Activated T-helper 17 cell treated with anti-CD3 and anti-CD28 coated beads, Interleukin-2, amount 50 U/mL, for 72 hours (primary cell): ENCODE data around the gene PSMD3. TPM values are rescaled to one million over a fixed set of nuclear protein-coding genes. Genes with fewer than 3 reads are reported as not detected.

Experiments
- ATAC-seq: fragments of 150-1000 bp; cut with Tn5 transposase; replicated peaks from 2 replicates; pipeline ENCODE4 v1.10.0; 2021; ENCODE audit warnings: mild to moderate bottlenecking, moderate library complexity
- H3K27ac Mint-ChIP-seq: one replicate; pipeline ENCODE4 v1.8.0; 2022; ENCODE audit warnings: mixed read lengths
- H3K27me3 Mint-ChIP-seq: one replicate; pipeline ENCODE4 v1.8.0; 2022; ENCODE audit warnings: mixed read lengths
- H3K36me3 Mint-ChIP-seq: one replicate; pipeline ENCODE4 v1.8.0; 2022; ENCODE audit warnings: low read depth, mild to moderate bottlenecking, mixed read lengths
- H3K4me1 Mint-ChIP-seq: one replicate; pipeline ENCODE4 v1.8.0; 2022; ENCODE audit warnings: mixed read lengths
- H3K4me3 Mint-ChIP-seq: one replicate; pipeline ENCODE4 v1.8.0; 2022; ENCODE audit warnings: mild to moderate bottlenecking, mixed read lengths
- H3K9me3 Mint-ChIP-seq: one replicate; pipeline ENCODE4 v1.8.0; 2022; ENCODE audit warnings: mixed read lengths
- total RNA-seq, 2 donors: library from RNA; stranded (reverse); gene quantifications; one replicate each; pipeline ENCODE4 v1.2.3, GENCODE V29; 2022

Gene PSMD3
- total RNA-seq, 2 donors from 2014 or later: 97.6 to 159 TPM

- Mint-ChIP-seq H3K36me3 (peaks cover 32% of the 10 kb centered on the region), H3K4me1 (peaks cover 4% of the 10 kb centered on the region), H3K27me3 (no peaks in the 10 kb centered on the region), H3K9me3 (no peaks in the 10 kb centered on the region), H3K27ac (no peak overlapping the region), H3K4me3 (no peak overlapping the region)
- ATAC-seq: no peak
Measured at GRCh38 chr17:40017422-40018080, 36.9 kb downstream of the PSMD3 start.

- peaks cover 36% of the 10 kb centered on the region for H3K36me3 Mint-ChIP-seq
- H3K27me3 Mint-ChIP-seq: no peaks in the 10 kb centered on the region
- peaks cover 4% of the 10 kb centered on the region for H3K4me1 Mint-ChIP-seq
- H3K9me3 Mint-ChIP-seq: no peaks in the 10 kb centered on the region
- no peak for ATAC-seq
- H3K27ac Mint-ChIP-seq: peak overlapping the region; percentile 48
- no peak overlapping the region for H3K4me3 Mint-ChIP-seq
Measured at GRCh38 chr17:40018211-40019121, 37.9 kb downstream of the PSMD3 start.

- Mint-ChIP-seq H3K9me3 (no peaks in the 10 kb centered on the region), H3K36me3 (peaks cover 44% of the 10 kb centered on the region), H3K4me3 (no peak overlapping the region), H3K27ac (peak overlapping the region; percentile 48), H3K27me3 (no peaks in the 10 kb centered on the region), H3K4me1 (peaks cover 4% of the 10 kb centered on the region)
- no peak for ATAC-seq
Measured at GRCh38 chr17:40019140-40019991, 38.8 kb downstream of the PSMD3 start.

GRCh38 chr17:40020146-40020545, 39.5 kb downstream of the PSMD3 start:
- no peaks in the 10 kb centered on the region for H3K27me3 Mint-ChIP-seq

GRCh38 chr17:40021451-40021971, 40.9 kb downstream of the PSMD3 start:
- H3K9me3 Mint-ChIP-seq: no peaks in the 10 kb centered on the region
- H3K4me3 Mint-ChIP-seq: no peak overlapping the region
- H3K36me3 Mint-ChIP-seq: peaks cover 63% of the 10 kb centered on the region
- peak overlapping the region; percentile 75 for H3K27ac Mint-ChIP-seq
- peaks cover 18% of the 10 kb centered on the region for H3K4me1 Mint-ChIP-seq
- no peaks in the 10 kb centered on the region for H3K27me3 Mint-ChIP-seq
- ATAC-seq: no peak

More at GRCh38 chr17:40020146-40020545, 39.5 kb downstream of the PSMD3 start:
- ATAC-seq: no peak
- no peak overlapping the region for H3K4me3 Mint-ChIP-seq
- H3K4me1 Mint-ChIP-seq: peaks cover 5% of the 10 kb centered on the region
- no peak overlapping the region for H3K27ac Mint-ChIP-seq
- H3K9me3 Mint-ChIP-seq: no peaks in the 10 kb centered on the region
- peaks cover 50% of the 10 kb centered on the region for H3K36me3 Mint-ChIP-seq

GRCh38 chr17:40022497-40022896, 41.9 kb downstream of the PSMD3 start:
- H3K27ac Mint-ChIP-seq: no peak overlapping the region
- H3K36me3 Mint-ChIP-seq: peaks cover 72% of the 10 kb centered on the region
- H3K27me3 Mint-ChIP-seq: no peaks in the 10 kb centered on the region
- no peak overlapping the region for H3K4me3 Mint-ChIP-seq
- ATAC-seq: no peak
- H3K9me3 Mint-ChIP-seq: no peaks in the 10 kb centered on the region
- peaks cover 19% of the 10 kb centered on the region for H3K4me1 Mint-ChIP-seq

- peaks cover 19% of the 10 kb centered on the region for H3K4me1 Mint-ChIP-seq
- H3K9me3 Mint-ChIP-seq: no peaks in the 10 kb centered on the region
- H3K27me3 Mint-ChIP-seq: no peaks in the 10 kb centered on the region
- H3K36me3 Mint-ChIP-seq: peaks cover 72% of the 10 kb centered on the region
- H3K4me3 Mint-ChIP-seq: no peak overlapping the region
- H3K27ac Mint-ChIP-seq: no peak overlapping the region
- no peak for ATAC-seq
Measured at GRCh38 chr17:40022961-40023541, 42.4 kb downstream of the PSMD3 start.

GRCh38 chr17:40023590-40024292, 43.1 kb downstream of the PSMD3 start:
- Mint-ChIP-seq H3K4me1 (peaks cover 19% of the 10 kb centered on the region), H3K9me3 (no peaks in the 10 kb centered on the region), H3K27ac (no peak overlapping the region), H3K27me3 (no peaks in the 10 kb centered on the region), H3K36me3 (peaks cover 79% of the 10 kb centered on the region), H3K4me3 (no peak overlapping the region)
- ATAC-seq: no peak

- Mint-ChIP-seq H3K9me3 (no peaks in the 10 kb centered on the region), H3K27me3 (no peaks in the 10 kb centered on the region), H3K36me3 (peaks cover 81% of the 10 kb centered on the region), H3K27ac (no peak overlapping the region), H3K4me1 (peaks cover 19% of the 10 kb centered on the region), H3K4me3 (no peak overlapping the region)
- no peak for ATAC-seq
Measured at GRCh38 chr17:40024901-40025300, 44.3 kb downstream of the PSMD3 start.

GRCh38 chr17:40025559-40025958, 45.0 kb downstream of the PSMD3 start:
- H3K4me3 Mint-ChIP-seq: peak overlapping the region; percentile 38
- H3K36me3 Mint-ChIP-seq: peaks cover 84% of the 10 kb centered on the region
- H3K27ac Mint-ChIP-seq: peak overlapping the region; percentile 48
- H3K9me3 Mint-ChIP-seq: no peaks in the 10 kb centered on the region
- H3K27me3 Mint-ChIP-seq: no peaks in the 10 kb centered on the region
- no peak for ATAC-seq
- peaks cover 19% of the 10 kb centered on the region for H3K4me1 Mint-ChIP-seq

GRCh38 chr17:40025991-40026815, 45.6 kb downstream of the PSMD3 start:
- Mint-ChIP-seq H3K9me3 (no peaks in the 10 kb centered on the region), H3K27me3 (no peaks in the 10 kb centered on the region), H3K4me1 (peaks cover 17% of the 10 kb centered on the region), H3K4me3 (peak overlapping the region; percentile 38), H3K36me3 (peaks cover 84% of the 10 kb centered on the region), H3K27ac (peak overlapping the region; percentile 48)
- ATAC-seq: peak; percentile 26

GRCh38 chr17:40026816-40027613, 46.4 kb downstream of the PSMD3 start:
- ATAC-seq: peak; percentile 92
- Mint-ChIP-seq H3K4me1 (peaks cover 14% of the 10 kb centered on the region), H3K9me3 (no peaks in the 10 kb centered on the region), H3K27ac (no peak overlapping the region), H3K36me3 (peaks cover 81% of the 10 kb centered on the region), H3K4me3 (peak overlapping the region; percentile 38), H3K27me3 (no peaks in the 10 kb centered on the region)
